Activated CD8-positive, alpha-beta memory T cell treated with anti-CD3 and anti-CD28 coated beads for 24 hours (primary cell): ENCODE results near the gene SAMD4A.

Experiments
- DNase-seq: peaks from one replicate; pipeline ENCODE4 v3.0.0-alpha.2; 2020

SAMD4A gene

GRCh38 chr14:54565785-54566409 lies 1.0 kb upstream of the SAMD4A start:
- DNase-seq, result peak; percentile 88

- no peak for DNase-seq
Observed at GRCh38 chr14:54567224-54567638, 303 bp downstream of the SAMD4A start.

- peak; percentile 74 for DNase-seq
Observed at GRCh38 chr14:54567639-54568561, 972 bp downstream of the SAMD4A start.

DNA sequence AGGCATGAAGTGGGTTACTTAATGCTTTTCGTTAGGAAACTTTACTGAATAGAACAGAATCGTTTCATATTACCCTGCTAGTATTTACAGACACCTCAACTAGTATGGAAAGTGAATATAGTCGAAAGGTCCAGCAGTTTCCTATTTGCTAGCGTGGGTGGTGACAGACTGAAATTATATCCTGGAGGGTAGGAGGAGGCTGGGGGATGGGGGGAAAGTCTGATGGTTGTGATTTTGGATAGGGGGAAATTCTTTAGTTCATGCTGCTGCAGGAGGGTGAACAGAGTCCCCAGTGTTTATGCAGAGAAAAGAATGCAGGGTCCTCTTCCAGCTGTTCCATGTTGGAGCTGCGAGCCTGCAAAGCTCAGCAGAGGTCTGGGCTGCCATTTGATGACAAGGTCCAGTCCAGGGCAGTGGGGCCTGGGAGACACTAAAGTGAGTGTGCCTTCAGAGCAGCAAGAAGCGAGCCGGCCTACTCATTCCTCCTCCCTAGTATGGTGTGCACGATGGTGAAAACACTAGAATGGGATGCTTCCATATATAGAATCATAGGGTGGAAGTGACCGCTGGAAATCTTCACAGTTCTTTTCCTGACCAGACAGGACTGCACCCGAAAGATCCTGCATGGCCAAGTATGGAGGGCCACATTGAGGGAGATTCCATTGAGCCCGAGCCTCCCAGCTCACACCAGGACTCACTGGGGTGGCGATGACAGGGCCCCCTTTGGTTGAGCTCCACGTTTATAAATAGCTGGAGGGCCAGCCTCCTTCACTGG lies 2.1 kb downstream of the SAMD4A start:
- no peak for DNase-seq

- no peak for DNase-seq
Observed at GRCh38 chr14:54570047-54570446, 3.1 kb downstream of the SAMD4A start.

- no peak for DNase-seq
Observed at GRCh38 chr14:54570631-54571415, 3.9 kb downstream of the SAMD4A start.

- DNase-seq, result no peak
Observed at GRCh38 chr14:54572316-54572715, 5.4 kb downstream of the SAMD4A start.

DNA sequence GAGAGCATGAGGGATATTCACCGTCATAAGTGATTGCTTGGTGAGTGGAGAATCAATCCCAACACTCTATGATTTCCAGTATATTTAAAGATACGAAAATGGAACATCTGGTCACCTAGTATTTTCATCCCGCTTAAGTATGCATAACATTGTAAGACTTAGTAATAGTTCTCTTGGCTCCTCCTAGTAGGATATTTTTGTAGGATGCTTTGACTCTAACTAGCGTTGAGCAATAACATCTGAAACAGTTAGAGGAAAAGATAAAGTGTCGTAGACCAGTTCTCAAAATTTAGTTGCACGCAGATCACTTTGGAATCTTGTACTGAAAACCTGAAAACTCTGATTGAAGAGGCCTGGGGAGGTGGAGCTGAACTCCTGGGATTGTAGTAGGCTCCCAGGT lies 7.6 kb downstream of the SAMD4A start:
- no peak for DNase-seq

- DNase-seq, result no peak
Observed at GRCh38 chr14:54577494-54577893, 10.6 kb downstream of the SAMD4A start.

DNA sequence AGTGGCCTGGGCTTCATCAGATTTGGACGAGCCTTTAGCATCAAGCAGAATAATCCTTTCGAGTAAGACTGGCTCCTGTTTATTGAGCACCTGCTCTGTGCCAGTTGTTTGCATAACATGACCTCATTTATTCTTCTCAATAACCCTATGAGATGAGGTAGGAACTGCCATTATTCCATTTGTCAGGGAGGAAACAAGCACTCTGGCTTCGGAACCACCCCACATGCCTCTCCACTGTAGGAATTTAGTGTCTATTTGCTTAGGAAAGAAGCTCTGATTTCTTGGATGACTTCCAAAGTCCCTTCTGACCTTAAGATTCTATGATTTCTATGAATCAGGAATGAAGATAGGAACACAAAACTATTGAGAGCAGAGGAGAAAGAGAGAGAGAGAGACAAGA lies 11.0 kb downstream of the SAMD4A start:
- no peak for DNase-seq

DNA sequence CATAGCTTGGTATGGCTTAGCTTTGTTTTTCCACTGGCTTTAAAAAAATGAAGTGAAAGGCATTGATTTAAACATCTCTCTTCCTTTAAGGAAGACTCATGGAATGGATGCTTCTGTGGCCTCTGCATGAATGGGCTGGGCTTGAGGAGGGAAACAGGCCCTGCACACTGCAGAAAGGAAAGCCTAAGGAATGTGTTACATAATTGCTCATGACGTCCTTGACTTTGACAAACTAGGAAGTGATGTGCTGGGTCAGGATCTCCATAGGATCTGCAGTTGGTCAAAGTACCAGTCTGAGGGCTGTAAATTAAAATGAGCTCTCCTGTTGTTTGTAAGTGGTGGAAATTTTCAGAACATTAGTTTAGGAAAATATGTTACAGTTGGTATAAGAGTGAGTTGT lies 12.7 kb downstream of the SAMD4A start:
- no peak for DNase-seq

DNA sequence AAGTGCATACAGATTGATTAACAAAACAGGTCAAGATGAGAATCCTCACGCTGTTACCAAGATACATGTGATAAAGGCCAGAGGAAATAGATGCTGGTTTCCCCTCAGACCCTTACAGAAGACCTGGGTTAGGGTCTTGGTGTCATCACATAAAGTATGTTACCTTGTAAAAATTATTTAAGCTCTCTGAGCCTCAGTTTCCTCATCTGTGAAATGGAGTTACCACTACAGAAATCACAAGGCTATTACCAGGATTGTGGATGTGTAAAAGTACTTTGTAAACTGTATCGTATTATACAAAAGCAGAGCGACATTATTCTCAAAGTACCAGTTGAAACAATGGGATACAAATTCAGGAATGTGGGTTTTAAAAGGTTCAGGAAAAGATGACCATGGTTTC lies 14.0 kb downstream of the SAMD4A start:
- no peak for DNase-seq

GRCh38 chr14:54582334-54582733 lies 15.4 kb downstream of the SAMD4A start:
- no peak for DNase-seq

DNA sequence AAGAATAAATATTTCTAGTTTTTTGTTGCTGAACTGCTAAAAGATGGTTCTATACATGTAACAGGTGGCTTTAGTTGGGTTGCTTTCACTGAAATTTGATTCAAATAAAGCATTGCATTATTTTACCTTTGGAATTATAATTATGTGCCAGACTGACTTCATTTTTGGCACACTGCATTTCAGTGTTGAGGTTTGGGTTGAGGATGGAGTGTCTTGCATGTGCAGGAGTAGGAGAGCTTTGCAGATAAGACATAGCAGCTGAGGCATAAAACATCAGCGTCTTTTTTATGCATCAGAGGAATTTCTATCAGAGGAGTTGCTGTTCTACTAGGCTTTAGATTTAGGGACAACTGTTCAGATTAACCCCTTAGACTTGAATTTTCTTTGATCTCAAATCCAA lies 17.2 kb downstream of the SAMD4A start:
- no peak for DNase-seq

DNA sequence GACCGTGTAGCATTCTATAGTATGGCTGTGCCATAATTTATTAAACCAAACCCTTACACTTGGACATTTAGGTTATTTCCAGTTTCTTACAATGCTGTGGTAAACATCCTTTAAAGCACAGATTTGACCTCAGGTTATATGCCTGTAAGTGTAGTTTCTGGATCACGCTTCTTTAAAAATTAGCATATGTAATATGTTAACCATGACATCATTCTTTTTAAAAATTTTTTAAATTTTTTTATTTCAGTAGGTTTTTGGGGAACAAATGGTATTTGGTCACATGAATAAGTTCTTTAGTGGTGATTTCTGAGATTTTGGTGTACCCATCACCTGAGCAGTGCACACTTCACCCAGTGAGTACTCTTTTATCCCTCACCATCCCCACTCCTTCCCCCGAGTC lies 18.3 kb downstream of the SAMD4A start:
- no peak for DNase-seq

GRCh38 chr14:54589076-54589475 lies 22.1 kb downstream of the SAMD4A start:
- DNase-seq, result no peak

- no peak for DNase-seq
Observed at GRCh38 chr14:54589843-54590242, 22.9 kb downstream of the SAMD4A start.

DNA sequence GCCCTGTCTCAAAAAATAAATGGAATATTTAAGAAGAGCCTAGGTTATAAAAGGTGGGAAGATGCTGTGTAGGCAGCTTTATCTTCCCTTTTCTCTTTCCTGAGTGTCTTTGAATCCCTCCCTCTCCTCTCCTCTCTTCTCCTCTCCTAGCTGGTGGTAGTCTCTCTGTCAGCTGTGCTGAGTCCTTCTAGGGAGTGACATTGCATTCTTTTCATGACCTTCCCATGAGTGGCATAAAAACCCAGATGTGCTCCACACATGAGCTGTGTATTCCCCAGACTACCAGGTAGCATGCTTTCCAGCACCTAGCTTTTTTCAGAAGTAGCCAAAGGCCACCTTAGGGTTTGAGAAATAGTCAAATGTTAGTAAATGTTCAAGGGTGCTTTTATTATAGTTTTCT lies 23.6 kb downstream of the SAMD4A start:
- DNase-seq, result no peak

DNA sequence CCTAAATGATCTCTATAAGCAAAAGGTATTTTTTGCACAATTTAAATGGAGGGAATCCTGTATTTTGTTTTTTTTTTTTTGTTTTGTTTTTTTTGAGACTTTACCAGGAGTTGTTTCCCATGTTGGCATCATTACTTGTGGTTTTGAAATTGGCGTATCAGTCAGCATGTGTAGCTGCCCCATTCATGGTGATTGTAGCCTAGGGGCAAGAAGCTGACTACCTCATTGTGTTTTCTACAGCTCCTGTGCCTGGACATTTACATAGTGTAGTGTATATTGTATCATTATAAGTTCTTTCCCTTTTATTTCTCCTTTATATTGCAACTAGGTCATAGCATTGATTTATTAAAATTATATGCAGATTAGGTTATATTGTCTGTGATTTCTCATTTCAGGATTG lies 24.5 kb downstream of the SAMD4A start:
- no peak for DNase-seq

GRCh38 chr14:54591866-54592265 lies 24.9 kb downstream of the SAMD4A start:
- no peak for DNase-seq

DNA sequence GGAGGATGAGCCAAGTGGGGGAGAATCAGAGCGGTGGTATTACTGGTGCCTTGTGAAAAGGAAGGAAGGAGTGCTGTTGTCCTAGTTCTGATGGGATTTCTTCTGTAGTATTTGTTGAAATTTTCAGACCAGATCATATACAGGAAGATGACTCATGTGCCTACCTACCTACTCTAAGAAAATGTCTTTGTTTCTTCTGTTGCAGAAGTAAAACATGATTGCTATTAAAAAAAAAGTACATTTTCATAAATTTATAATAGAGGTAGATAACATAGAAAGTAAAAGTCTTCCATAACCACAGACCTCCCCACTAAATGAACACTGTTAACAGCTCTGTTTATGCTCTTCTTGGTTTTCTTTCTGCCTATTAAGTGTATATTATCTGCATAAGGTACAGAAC lies 26.9 kb downstream of the SAMD4A start:
- no peak for DNase-seq

- DNase-seq, result no peak
Observed at GRCh38 chr14:54594537-54594936, 27.6 kb downstream of the SAMD4A start.
